Cortex of kidney (tissue), 1 donor: ENCODE data around the gene RAB7B.

ENCODE experiments used
- DNase-seq: peaks from one replicate; lab custom pipeline; 2025; lab: John Stamatoyannopoulos, UW

Gene RAB7B

DNA sequence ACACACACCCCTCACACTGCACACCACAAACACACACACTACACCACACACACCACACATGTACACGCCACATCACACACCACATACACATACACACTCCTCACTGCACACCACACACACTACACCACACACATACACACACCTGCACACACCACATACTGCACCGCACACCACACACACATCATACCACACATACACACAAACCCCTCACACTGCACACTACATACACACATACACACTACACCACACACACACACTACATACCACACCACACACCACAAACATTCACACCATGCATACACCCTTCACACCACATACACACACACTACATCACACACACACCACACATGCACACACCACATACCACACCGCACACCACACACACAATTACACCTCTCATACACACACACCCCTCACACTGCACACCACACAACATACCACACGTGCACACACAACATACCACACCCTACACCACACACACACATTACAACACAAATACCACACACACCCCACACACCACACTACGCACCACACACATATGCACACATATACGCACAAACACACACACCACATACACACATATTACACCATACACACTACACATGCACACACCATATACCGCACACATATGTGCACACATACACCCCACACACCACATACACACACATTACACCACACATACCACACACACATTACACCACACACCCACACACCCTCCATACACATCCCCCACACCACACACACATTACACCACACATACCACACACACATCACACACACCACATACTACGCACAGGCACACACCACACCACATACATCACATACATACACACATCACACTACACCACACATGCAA, 29.6 kb downstream of the RAB7B start:
- no peak for DNase-seq

- no peak for DNase-seq
Measured at GRCh38 chr1:205972491-205973168, 30.6 kb downstream of the RAB7B start.

- no peak for DNase-seq
Measured at GRCh38 chr1:205972081-205972480, 31.1 kb downstream of the RAB7B start.

DNA sequence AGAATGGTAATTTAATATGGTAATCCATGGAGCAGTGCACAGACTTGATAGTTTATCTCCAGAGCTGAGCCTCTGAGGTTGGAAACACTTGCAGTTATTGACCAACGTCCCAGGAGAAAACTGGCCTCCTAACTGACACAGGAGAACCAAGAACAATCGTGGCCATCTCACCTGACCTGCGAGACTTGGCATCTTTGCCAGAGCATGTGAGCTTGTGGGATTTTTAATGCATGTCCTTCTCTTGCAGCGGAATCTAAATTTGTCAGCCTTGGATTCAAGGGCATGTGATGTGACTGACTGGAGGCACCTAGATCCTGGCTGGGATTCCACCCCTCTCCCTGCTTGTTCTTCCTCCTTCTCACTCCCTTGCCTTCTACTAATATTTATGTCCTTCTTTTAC, 32.1 kb downstream of the RAB7B start:
- DNase-seq = no peak

- DNase-seq = no peak
Measured at GRCh38 chr1:205970486-205970885, 32.7 kb downstream of the RAB7B start.

DNA sequence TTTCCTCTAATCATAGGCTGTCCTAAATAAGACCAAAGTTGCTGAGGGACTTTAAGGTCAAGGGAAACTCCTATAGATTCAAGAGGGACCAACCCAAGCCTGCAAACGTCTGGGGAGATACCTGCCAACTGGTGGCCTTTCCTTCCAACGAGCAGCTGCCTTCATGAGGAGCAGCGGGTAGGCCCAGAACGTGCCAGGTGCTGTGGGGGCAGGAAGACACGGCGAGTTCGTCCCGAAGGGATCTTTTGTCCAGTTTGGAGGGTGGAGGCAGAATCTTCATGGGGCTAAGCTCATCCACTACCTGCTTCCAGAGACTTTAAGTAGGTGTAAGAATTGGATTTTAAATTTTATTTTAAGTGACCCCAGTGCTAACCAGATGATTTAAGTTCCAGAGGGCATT, 34.0 kb downstream of the RAB7B start:
- no peak for DNase-seq

- DNase-seq = no peak
Measured at GRCh38 chr1:205967554-205968335, 35.5 kb downstream of the RAB7B start.

GRCh38 chr1:205965036-205965884, 37.9 kb downstream of the RAB7B start:
- no peak for DNase-seq

- DNase-seq = no peak
Measured at GRCh38 chr1:205963352-205964155, 39.6 kb downstream of the RAB7B start.

GRCh38 chr1:205962821-205963221, 40.4 kb downstream of the RAB7B start:
- no peak for DNase-seq

GRCh38 chr1:205961991-205962820, 41.0 kb downstream of the RAB7B start:
- no peak for DNase-seq

DNA sequence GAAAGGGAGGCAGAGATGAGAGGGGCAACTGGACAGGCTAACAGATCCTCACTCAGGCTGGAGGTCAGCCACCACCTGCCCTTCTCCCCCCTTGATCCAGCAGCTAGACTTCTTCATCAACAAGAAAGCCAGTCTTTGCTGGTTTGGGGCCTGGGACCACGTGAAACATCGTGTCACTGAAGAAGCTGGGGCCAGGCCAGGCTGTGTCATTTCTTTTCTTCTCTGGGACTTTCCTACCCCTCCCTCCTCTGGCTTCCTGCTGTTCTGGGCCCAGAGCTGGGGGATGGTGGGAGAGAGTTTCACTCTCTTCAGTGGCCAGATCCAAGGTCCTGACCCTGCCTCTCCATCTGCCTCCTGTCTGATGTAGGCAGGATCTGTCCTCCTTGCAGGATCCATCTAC, 41.8 kb downstream of the RAB7B start:
- no peak for DNase-seq

GRCh38 chr1:205959789-205960188, 43.4 kb downstream of the RAB7B start:
- no peak for DNase-seq

DNA sequence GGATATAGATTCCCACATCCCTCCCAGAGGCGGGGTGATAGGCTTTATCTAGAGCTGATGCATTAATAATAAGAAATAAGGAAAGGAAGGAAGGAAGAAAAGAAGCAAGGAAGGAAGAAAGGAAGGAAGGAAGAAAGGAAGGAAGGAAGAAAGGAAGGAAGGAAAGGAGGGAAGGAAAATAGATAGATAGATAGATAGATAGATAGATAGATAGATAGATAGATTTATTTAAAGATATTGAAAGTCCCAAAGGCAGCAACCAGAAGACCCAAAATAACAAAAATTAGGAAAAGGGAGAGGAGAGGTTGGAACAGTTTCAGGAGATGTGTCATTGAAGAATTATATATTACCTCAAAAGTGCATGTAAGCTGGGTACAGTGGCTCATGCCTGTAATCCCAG, 47.7 kb downstream of the RAB7B start:
- no peak for DNase-seq

DNA sequence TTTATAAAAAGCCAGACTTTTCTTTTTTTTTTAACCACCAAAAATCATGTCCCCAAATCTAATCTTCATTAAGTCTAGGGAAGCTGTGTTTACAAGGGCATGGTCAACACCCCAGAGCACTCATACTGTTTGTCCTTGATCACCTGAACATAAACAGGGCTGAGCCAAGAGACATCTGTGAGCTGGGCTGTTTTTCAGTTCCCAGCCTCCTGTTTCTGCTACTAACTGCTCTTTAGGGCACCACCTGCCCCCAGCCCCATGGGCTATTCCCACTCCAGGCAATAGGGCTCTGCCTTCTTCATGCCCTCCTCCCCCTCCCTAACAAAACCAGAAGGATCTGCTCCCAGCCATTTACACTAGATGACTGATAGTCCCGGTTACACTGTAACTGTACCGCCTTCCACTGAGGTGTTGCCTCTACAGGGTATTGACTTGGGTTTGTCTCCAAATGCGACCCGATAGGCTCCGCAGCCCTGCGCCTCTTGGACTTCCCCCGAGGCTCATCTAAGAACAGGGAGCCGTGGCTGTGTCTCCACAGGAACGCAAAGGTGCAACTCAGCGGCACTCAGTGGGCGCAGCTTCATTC, 48.3 kb downstream of the RAB7B start:
- no peak for DNase-seq

DNA sequence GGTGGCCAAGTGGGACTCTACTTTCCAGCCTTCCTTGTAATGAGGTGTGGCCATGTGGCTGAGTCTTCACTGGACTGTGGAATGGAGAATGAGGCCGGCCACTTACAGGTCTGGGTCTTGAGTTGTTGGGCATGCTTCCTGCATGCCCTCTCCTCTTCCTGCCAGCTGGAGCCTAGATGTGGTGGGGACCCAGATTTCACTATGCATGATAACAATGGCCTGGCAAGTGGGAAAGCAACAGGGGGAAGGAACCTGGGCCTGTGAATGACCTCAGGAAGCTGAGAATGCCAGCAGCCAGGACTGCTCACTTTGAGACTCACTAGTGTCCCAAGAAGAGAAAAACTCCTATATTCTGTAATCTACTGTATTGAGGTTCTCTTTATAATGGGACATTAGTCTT, 51.4 kb downstream of the RAB7B start:
- DNase-seq = no peak

DNA sequence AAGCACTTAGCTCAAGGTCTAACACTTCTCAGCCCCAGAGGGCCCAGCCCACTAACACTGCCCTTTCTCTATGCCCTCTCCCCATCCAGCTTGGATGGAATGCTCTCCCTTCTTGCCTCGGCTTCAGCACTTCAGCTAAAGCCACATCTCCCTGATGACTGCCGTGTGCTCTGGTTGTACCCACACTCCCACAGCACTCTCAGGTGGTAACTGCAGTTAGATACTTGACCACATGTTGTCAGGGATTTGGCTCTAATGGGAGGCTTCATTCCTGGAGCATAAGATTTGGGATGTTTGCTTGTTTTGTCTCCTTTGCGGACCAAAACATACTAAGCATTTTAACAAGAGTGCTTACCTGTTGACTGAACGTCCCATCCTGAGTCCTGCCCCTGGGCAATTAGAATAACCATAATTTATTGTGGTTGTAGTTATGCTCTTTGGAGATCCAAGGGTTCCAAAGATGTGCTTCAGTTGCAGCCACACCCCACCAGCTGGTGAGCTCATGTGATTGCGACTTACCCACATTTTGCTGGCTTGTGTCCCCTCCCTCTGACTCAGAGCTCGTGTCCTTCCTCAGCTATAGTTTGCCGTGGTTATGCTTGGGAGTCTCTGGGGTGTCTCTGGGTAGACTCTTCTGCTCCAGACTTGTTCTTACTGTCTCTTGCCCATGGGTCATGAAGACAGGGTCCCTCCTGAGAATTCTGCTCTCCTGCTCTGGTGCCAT, 52.2 kb downstream of the RAB7B start:
- DNase-seq = no peak

GRCh38 chr1:205950280-205950679, 52.9 kb downstream of the RAB7B start:
- no peak for DNase-seq

- DNase-seq = no peak
Measured at GRCh38 chr1:205949753-205950152, 53.4 kb downstream of the RAB7B start.
